Measurements from ENCODE around the gene SMARCD2. TPM values are rescaled to one million over a fixed set of nuclear protein-coding genes. Genes with fewer than 3 reads are reported as not detected.
"Not testable (repeated sequence)": the region's sequence is repeated elsewhere in the genome, so short reads cannot be mapped to it uniquely, and the experiment has no call there.

SMARCD2 gene
- 96.0 TPM for polyA plus RNA-seq (2012; ENCODE audit: insufficient read depth, insufficient read length, low read depth)

DNA sequence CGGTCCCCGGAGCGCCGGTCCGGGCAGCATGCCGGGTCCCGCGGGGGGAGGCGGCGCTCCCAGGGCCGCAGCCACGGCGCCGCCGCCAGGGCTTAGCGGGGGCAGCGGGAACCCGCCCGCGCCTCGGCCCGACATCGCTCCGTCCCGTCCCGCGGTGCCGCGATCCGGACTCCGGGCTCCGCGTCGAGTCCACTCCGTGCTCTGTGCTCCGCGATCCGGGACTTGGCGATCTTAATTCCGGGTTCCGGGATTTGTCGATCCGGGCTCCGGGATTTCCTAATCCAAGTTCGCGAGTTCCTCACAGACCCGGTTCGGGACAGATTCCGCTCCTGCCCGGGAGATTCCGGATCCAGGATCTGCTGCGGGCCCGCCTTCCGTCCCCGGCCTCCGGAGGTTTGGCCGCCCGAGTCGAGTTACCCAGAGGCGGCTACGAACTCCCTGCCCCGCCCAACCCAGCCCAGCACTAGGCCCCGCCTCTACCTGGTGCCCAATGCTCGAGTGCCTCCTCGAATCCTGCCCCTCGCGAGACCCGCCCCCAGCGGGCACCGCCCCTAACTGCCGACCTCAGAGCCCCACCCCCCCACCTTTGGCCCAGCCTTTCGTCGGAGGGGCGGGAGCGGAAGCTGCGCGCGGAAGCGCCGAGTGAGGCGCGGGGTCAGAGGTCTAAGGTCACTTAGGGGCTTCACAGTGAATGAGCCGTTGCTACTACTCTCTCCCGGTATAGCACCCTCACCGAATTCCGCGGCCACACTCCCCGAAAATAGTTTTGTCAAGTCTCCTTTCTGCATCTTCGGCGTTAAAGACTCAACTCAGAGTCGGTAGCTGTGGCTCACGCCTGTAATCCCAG lies at the start of gene SMARCD2:
Gene SMARCD2, minus strand, starts transcription at position 146 of the 847 bp plus-strand sequence. Its CDS starts 11 bp downstream, at position 135.
- peaks cover 7% of the 10 kb centered on the region; the same call in 1 of the 2 replicates for H3K4me1 ChIP-seq
- DNase-seq, result peak; percentile 99
- H3K27me3 ChIP-seq, result no peaks in the 10 kb centered on the region
- H3K9me3 ChIP-seq, result no peaks in the 10 kb centered on the region
- TF ChIP-seq, protein P1, sequence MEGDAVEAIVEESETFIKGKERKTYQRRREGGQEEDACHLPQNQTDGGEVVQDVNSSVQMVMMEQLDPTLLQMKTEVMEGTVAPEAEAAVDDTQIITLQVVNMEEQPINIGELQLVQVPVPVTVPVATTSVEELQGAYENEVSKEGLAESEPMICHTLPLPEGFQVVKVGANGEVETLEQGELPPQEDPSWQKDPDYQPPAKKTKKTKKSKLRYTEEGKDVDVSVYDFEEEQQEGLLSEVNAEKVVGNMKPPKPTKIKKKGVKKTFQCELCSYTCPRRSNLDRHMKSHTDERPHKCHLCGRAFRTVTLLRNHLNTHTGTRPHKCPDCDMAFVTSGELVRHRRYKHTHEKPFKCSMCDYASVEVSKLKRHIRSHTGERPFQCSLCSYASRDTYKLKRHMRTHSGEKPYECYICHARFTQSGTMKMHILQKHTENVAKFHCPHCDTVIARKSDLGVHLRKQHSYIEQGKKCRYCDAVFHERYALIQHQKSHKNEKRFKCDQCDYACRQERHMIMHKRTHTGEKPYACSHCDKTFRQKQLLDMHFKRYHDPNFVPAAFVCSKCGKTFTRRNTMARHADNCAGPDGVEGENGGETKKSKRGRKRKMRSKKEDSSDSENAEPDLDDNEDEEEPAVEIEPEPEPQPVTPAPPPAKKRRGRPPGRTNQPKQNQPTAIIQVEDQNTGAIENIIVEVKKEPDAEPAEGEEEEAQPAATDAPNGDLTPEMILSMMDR (IDR thresholded peaks at IDR 0.05; ENCODE audit: low read depth, low read length), result peak; percentile 6; the same call in 1 of the 2 replicates
- peak within 1 kb of the TSS; percentile 97 for H3K4me3 ChIP-seq (ENCODE audit: low read depth, low read length)
- H3K36me3 ChIP-seq, result peaks cover 2% of the 10 kb centered on the region; the same call in 1 of the 2 replicates

DNA sequence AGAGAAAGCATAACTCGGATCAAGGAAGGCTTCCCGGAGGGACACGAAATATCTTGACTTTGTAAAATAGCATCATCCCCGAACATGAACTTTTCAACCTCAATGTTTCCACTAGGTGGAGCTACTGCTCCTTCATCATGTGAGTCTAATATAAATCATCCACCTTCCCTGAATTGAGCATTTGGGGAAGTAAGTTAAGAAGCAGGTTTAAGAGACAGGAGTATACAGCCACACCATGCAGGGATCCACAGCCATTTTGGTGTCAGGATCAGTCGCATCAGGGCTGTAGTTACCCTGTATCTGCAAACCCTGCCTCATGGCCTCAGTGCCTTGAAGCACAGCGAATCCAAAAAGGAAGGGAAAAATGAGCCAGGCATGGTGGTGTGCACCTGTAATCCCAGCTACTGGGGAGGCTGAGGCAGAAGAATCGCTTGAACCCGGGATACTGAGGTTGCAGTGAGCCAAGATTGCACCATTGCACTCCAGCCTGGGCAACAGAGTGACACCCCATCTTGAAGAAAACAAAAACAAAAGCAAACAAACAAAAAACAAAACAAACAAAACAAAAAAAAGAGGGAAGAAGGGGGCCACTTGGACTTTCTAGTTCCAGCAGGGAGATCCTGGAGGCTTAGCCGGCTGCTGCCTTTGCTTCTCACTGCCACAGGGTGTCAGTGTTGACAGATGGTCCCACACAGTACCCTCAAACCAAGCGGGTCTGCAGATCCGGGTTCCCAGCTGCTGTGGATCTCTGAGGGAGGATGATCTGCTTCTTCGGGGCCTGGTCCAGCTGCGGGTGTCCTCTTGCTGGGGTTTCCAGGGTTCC lies 46.8 kb upstream of the SMARCD2 start:
- not testable (repeated sequence) for H3K27me3 ChIP-seq; H3K4me1 ChIP-seq; H3K4me3 ChIP-seq (ENCODE audit: low read depth, low read length); H3K36me3 ChIP-seq; H3K9me3 ChIP-seq
- DNase-seq, result peak; percentile 63
- TF ChIP-seq, protein P1 (IDR thresholded peaks at IDR 0.05; ENCODE audit: low read depth, low read length), result peak; percentile 59

DNA sequence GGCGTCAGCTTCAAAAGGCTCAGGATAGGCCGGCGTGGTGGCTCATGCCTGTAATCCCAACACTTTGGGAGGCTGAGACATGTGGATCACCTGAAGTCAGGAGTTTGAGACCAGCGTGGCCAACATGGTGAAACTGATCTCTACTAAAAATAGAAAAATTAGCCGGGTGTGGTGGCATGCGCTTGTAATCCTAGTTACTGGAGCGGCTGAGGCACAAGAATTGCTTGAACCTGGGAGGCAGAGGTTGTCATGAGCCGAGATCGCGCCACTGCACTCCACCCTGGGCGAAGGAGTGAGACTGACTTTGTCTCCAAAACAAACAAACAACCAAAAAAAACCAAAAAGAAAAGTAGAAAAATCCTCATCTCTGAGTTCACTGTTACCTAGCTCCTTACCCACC lies 42.6 kb upstream of the SMARCD2 start:
- not testable (repeated sequence) for H3K36me3 ChIP-seq; DNase-seq; H3K27me3 ChIP-seq; H3K9me3 ChIP-seq; H3K4me3 ChIP-seq (ENCODE audit: low read depth, low read length); H3K4me1 ChIP-seq

DNA sequence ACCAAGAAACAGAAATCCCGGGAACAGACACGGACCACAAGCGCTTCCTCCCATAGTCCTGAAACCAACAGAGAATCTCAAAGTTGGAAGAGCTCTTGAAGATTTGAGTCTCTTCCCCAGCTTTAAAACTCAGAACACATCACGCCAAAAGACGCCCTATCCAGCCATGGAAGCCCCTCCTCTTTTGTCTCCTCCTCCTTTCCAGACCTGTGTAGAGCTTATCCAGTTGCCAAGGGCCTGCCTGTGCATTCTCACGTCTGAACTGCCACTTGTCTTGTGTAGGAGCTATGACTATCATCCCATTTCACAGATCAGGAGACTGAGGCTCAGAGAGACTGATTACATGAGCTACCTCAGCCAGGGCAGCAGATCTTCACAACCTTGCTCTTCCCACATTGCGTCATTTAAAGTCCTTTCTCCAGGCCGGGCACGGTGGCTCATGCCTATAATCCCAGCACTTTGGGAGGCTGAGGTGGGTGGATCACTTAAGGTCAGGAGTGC lies 40.2 kb upstream of the SMARCD2 start:
- not testable (repeated sequence) for H3K9me3 ChIP-seq; H3K4me1 ChIP-seq; DNase-seq; H3K4me3 ChIP-seq (ENCODE audit: low read depth, low read length); H3K36me3 ChIP-seq; H3K27me3 ChIP-seq

DNA sequence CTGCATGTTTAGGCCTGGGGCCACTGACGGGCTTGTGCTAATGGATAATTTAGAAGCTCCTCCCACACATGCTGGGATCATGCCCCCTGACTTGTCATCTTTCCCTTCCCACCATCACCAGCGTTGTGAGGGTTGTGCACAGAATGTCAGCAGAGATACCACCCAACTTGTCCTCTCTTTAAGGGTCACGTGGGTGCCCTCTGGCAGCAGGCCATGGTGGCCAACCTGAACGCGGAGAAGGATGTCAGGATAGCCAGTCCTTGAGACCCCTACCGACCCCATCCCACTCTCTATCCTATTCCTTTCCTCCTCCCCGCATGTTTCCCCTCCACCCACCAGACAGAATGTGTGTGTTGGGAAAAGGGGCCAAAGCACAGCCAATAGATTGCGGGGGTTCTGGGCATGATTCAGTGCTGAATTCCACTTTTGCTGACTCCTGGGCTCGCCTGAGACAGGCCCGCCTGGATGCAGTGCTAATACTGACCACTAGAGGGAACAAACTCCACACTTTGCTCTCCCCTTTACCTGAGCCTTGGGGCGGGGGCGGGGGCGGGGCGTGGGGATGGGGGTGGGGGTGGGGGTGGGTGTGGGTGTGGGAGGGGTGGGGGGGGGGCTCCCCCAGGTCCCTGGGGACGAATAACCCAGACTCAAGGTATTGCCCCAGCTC lies 39.6 kb upstream of the SMARCD2 start, which contains the start of gene GH2:
Gene GH2, minus strand, starts transcription at position 10 of the 667 bp plus-strand sequence. CDS start 143 bp downstream, outside the sequence.
- Histone ChIP-seq H3K9me3 (no peaks in the 10 kb centered on the region), H3K36me3 (no peaks in the 10 kb centered on the region), H3K27me3 (no peaks in the 10 kb centered on the region), H3K4me1 (peaks cover 3% of the 10 kb centered on the region), H3K4me3 (ENCODE audit: low read depth, low read length) (no peak within 1 kb of the TSS)
- TF ChIP-seq, protein P1 (IDR thresholded peaks at IDR 0.05; ENCODE audit: low read depth, low read length), result peak; percentile 66
- peak; percentile 63 for DNase-seq

DNA sequence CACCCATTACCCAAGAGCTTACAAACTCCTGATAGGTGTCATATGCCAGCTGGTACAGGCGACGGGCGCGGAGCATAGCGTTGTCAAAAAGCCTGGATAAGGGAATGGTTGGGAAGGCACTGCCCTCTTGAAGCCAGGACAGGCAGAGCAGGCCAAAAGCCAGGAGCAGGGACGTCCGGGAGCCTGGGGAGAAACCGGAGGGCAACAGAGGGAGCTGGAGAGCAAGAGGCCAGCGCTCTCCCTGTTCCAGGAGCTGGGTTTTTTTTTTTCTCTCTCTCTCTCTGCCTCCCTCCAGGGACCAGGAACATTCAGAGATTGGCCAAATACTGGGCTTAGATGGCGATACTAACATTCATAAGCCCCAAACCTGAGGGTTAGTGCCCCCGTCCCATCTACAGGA lies 38.9 kb upstream of the SMARCD2 start:
- not testable (repeated sequence) for H3K36me3 ChIP-seq; H3K4me3 ChIP-seq (ENCODE audit: low read depth, low read length); DNase-seq; H3K9me3 ChIP-seq; H3K4me1 ChIP-seq; H3K27me3 ChIP-seq
- TF ChIP-seq, protein P1 (IDR thresholded peaks at IDR 0.05; ENCODE audit: low read depth, low read length), result peak; percentile 12; the same call in 1 of the 2 replicates

Measured in BE2C (cell line).